ENCODE data around the gene PRKACA.

Gene PRKACA

DNA sequence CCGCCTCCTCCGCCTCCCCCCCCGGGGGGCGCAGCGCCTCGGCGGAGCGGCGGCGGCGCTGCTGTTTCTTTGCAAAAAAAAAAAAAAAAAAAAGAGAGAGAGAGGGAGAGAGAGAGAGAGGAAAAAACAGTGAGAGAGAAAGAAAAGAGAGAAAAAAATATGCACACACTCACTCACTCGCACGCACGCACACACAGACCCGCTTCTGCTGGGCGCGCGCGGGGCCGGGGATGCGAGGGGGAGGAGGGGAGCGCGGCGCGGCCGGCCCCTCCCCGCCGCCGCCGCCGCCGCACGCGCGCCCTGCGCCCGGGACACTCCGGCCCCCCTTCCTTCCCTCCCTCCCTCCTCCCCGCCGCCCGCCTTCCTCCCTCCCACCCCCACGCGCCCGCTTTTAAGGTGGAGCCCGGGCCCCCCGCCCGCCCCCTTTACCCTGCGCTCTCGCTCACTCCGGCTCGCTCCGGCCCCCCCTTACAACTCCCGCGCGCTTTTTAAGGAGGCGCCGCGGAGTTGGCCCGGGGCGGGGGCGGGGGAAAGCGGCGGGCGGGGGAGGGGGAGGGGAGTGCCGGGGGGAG is 27.0 kb downstream of the PRKACA start, which contains the start of gene SAMD1:
Gene SAMD1 (minus strand): TSS at position 243 of the 572 bp plus-strand sequence.
- no peaks in the 10 kb centered on the region for H4K20me1 ChIP-seq (ENCODE audit: control insufficient read depth, insufficient read depth, low read depth, low read length)
- H3K27ac ChIP-seq (ENCODE audit: low read depth, low read length) = peak within 1 kb of the TSS; percentile 77
- H3K4me1 ChIP-seq (ENCODE audit: control insufficient read depth, low read length) = peaks cover 18% of the 10 kb centered on the region
- peaks cover 9% of the 10 kb centered on the region for H3K9me3 ChIP-seq (ENCODE audit: control insufficient read depth, insufficient read depth, low read length)
- peaks cover 13% of the 10 kb centered on the region; the same call in 1 of the 2 replicates for H3F3A ChIP-seq (ENCODE audit: control insufficient read depth, insufficient read depth)
- H3K4me2 ChIP-seq (ENCODE audit: low read length) = peak within 1 kb of the TSS; percentile 81
- no peaks in the 10 kb centered on the region for H3K9me2 ChIP-seq (replicated peaks; ENCODE audit: control insufficient read depth, low read length)
- peaks cover 12% of the 10 kb centered on the region for H3K79me2 ChIP-seq (ENCODE audit: control insufficient read depth, low read length)
- peak within 1 kb of the TSS; percentile 79 for H3K4me3 ChIP-seq (ENCODE audit: low read length)
- peaks cover 39% of the 10 kb centered on the region for H3K36me3 ChIP-seq (ENCODE audit: control insufficient read depth, low read length)
- no peaks in the 10 kb centered on the region for H3K27me3 ChIP-seq (ENCODE audit: control insufficient read depth, low read length)
- TF ChIP-seq, protein P1, sequence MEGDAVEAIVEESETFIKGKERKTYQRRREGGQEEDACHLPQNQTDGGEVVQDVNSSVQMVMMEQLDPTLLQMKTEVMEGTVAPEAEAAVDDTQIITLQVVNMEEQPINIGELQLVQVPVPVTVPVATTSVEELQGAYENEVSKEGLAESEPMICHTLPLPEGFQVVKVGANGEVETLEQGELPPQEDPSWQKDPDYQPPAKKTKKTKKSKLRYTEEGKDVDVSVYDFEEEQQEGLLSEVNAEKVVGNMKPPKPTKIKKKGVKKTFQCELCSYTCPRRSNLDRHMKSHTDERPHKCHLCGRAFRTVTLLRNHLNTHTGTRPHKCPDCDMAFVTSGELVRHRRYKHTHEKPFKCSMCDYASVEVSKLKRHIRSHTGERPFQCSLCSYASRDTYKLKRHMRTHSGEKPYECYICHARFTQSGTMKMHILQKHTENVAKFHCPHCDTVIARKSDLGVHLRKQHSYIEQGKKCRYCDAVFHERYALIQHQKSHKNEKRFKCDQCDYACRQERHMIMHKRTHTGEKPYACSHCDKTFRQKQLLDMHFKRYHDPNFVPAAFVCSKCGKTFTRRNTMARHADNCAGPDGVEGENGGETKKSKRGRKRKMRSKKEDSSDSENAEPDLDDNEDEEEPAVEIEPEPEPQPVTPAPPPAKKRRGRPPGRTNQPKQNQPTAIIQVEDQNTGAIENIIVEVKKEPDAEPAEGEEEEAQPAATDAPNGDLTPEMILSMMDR (IDR thresholded peaks at IDR 0.05; ENCODE audit: low read depth, low read length, poor library complexity, severe bottlenecking) = no peak
- TF ChIP-seq EZH2phosphoT487 (IDR thresholded peaks at IDR 0.05; ENCODE audit: borderline replicate concordance, low read length) = no peak

DNA sequence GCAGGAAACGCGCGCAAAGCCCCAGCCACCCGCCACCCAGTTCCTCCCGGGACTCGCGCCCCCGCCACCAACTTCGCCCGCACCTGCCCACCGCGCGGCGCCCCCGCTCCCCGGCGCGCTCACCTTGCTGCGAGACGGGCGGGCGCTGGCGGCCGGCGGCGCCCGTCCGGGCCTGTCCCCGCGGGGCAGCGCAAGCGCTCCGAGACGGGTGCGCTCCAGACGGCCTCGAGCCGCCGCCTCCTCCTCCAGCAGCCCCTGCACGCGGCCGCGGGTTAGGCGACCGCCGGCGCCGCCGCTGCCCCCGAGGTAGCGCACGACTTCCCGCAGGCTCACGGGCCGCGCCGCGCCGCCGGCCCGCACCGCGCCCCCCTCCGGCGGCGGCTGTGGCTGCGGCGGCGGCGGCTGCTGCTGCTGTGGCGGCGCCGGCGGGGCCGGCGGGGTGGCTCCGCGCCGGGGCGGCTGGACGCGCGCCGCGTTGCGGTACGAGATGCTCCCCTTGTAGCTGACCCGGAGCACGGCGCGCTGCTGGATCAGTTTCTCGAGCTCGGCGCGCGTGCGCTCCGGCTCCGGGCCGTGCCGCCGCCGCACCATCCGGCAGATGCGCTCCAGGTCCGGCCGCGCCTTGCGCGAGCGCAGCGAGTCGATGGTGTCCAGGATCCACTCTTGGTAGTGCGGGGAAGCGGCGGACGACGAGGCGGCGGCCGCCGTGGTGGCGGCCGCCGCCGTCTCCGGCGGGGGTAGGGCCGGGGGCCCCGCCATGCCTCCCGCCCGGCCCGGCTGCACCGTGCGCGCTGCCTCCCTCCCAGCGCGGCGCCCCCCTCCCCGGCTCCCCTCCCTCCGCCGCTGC is 27.7 kb downstream of the PRKACA start:
- H3K4me3 ChIP-seq (ENCODE audit: low read length) = peak overlapping the region; percentile 75
- H3K9me3 ChIP-seq (ENCODE audit: control insufficient read depth, insufficient read depth, low read length) = peaks cover 9% of the 10 kb centered on the region
- H3K27me3 ChIP-seq (ENCODE audit: control insufficient read depth, low read length) = no peaks in the 10 kb centered on the region
- H3K4me2 ChIP-seq (ENCODE audit: low read length) = peak overlapping the region; percentile 81
- H3K4me1 ChIP-seq (ENCODE audit: control insufficient read depth, low read length) = peaks cover 18% of the 10 kb centered on the region
- H3K9me2 ChIP-seq (replicated peaks; ENCODE audit: control insufficient read depth, low read length) = no peaks in the 10 kb centered on the region
- peak overlapping the region; percentile 71 for H3K27ac ChIP-seq (ENCODE audit: low read depth, low read length)
- H4K20me1 ChIP-seq (ENCODE audit: control insufficient read depth, insufficient read depth, low read depth, low read length) = no peaks in the 10 kb centered on the region
- H3F3A ChIP-seq (ENCODE audit: control insufficient read depth, insufficient read depth) = peaks cover 13% of the 10 kb centered on the region; the same call in 1 of the 2 replicates
- H3K36me3 ChIP-seq (ENCODE audit: control insufficient read depth, low read length) = peaks cover 39% of the 10 kb centered on the region
- TF ChIP-seq, protein P1 (IDR thresholded peaks at IDR 0.05; ENCODE audit: low read depth, low read length, poor library complexity, severe bottlenecking) = no peak
- no peak for TF ChIP-seq EZH2phosphoT487 (IDR thresholded peaks at IDR 0.05; ENCODE audit: borderline replicate concordance, low read length)
- H3K79me2 ChIP-seq (ENCODE audit: control insufficient read depth, low read length) = peaks cover 12% of the 10 kb centered on the region

DNA sequence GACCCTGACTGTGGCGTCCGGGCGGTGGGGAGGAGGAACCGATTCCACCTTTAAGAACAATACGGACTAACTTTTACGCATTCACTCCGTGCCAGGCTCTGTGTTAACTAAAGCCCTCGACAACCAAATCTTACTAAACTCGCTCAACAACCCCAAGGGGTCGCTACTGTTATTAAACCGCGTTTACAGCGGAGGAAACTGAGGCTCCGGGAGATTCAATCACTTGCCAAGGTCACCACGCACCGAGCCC is 28.2 kb downstream of the PRKACA start:
- H4K20me1 ChIP-seq (ENCODE audit: control insufficient read depth, insufficient read depth, low read depth, low read length) = no peaks in the 10 kb centered on the region
- H3K79me2 ChIP-seq (ENCODE audit: control insufficient read depth, low read length) = peaks cover 12% of the 10 kb centered on the region
- H3K4me3 ChIP-seq (ENCODE audit: low read length) = peak overlapping the region; percentile 75
- peaks cover 18% of the 10 kb centered on the region for H3K4me1 ChIP-seq (ENCODE audit: control insufficient read depth, low read length)
- peak overlapping the region; percentile 6; the same call in 1 of the 2 replicates for H3K27ac ChIP-seq (ENCODE audit: low read depth, low read length)
- H3K9me2 ChIP-seq (replicated peaks; ENCODE audit: control insufficient read depth, low read length) = no peaks in the 10 kb centered on the region
- H3K9me3 ChIP-seq (ENCODE audit: control insufficient read depth, insufficient read depth, low read length) = peaks cover 9% of the 10 kb centered on the region
- peaks cover 39% of the 10 kb centered on the region for H3K36me3 ChIP-seq (ENCODE audit: control insufficient read depth, low read length)
- H3F3A ChIP-seq (ENCODE audit: control insufficient read depth, insufficient read depth) = peaks cover 13% of the 10 kb centered on the region; the same call in 1 of the 2 replicates
- no peaks in the 10 kb centered on the region for H3K27me3 ChIP-seq (ENCODE audit: control insufficient read depth, low read length)
- peak overlapping the region; percentile 81 for H3K4me2 ChIP-seq (ENCODE audit: low read length)
- no peak for TF ChIP-seq EZH2phosphoT487 (IDR thresholded peaks at IDR 0.05; ENCODE audit: borderline replicate concordance, low read length)
- TF ChIP-seq, protein P1 (IDR thresholded peaks at IDR 0.05; ENCODE audit: low read depth, low read length, poor library complexity, severe bottlenecking) = peak; percentile 53
